HFF-Myc (cell line): ENCODE data around the gene DPH3.
"Not testable (repeated sequence)": the region's sequence is repeated elsewhere in the genome, so short reads cannot be mapped to it uniquely, and the experiment has no call there.

Experiments
- DNase-seq: peaks from one replicate; pipeline ENCODE4 v3.0.0-alpha.2; 2011; ENCODE audit warnings: low read depth; ENCODE audit errors: extremely low read depth
- H3K4me3 ChIP-seq: replicated peaks from 2 replicates; pipeline ENCODE4 v1.5.1; 2011; ENCODE audit warnings: low read depth, mild to moderate bottlenecking, control low read depth, low read length
- TF ChIP-seq, protein P1 (sequence below): IDR thresholded peaks from 2 replicates; pipeline ENCODE4 v1.5.1; 2012; ENCODE audit warnings: mild to moderate bottlenecking, low read depth, low read length, control low read depth; ENCODE audit errors: missing control alignments

Gene DPH3

DNA sequence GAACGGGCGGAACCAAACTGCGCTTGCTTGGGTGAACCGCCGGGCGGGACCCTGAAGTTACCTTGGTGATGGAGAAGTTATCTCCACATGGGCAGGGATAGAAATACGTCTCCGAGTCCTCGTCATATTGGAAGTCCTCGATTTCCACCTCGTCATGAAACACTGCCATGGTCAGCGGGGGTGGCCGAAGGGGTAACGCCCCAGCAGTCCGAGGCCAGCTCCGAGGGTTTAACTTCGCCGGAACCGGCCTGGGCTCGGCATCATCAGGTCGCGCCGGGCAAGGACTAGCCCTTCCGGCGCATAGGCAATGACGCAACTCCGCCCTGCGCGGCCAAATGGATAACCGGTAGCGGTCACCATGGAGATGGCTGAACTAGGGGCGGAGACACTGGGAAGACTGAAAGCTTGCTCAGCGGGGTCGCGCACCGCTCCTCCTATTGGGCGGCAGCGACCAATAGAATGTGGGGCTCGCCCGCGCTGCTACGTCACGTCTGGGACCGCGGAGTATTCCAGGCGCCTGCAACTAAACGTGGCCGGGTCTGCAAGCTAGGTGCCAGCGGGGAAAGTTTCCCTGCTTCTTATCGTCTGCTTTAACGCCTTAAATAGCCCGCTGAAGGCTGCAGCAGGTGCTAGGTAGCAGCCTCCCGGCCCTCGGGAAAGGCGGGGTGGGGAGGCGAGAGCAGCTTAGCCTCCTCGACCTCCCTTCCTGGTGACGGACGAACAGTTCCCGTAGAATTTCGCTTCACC lies at the start of gene DPH3, which contains the start of gene OXNAD1:
TSS of gene DPH3 (minus strand) at position 236 of the 747 bp plus-strand sequence. CDS start at position 169, 67 bp downstream.
TSS of gene OXNAD1 (plus strand) at position 505 of the 747 bp plus-strand sequence. CDS start 5,741 bp downstream, outside the sequence.
- peak within 1 kb of the TSS; percentile 89 for H3K4me3 ChIP-seq
- DNase-seq, result peak; percentile 99
- TF ChIP-seq, protein P1, sequence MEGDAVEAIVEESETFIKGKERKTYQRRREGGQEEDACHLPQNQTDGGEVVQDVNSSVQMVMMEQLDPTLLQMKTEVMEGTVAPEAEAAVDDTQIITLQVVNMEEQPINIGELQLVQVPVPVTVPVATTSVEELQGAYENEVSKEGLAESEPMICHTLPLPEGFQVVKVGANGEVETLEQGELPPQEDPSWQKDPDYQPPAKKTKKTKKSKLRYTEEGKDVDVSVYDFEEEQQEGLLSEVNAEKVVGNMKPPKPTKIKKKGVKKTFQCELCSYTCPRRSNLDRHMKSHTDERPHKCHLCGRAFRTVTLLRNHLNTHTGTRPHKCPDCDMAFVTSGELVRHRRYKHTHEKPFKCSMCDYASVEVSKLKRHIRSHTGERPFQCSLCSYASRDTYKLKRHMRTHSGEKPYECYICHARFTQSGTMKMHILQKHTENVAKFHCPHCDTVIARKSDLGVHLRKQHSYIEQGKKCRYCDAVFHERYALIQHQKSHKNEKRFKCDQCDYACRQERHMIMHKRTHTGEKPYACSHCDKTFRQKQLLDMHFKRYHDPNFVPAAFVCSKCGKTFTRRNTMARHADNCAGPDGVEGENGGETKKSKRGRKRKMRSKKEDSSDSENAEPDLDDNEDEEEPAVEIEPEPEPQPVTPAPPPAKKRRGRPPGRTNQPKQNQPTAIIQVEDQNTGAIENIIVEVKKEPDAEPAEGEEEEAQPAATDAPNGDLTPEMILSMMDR, result no peak

DNA sequence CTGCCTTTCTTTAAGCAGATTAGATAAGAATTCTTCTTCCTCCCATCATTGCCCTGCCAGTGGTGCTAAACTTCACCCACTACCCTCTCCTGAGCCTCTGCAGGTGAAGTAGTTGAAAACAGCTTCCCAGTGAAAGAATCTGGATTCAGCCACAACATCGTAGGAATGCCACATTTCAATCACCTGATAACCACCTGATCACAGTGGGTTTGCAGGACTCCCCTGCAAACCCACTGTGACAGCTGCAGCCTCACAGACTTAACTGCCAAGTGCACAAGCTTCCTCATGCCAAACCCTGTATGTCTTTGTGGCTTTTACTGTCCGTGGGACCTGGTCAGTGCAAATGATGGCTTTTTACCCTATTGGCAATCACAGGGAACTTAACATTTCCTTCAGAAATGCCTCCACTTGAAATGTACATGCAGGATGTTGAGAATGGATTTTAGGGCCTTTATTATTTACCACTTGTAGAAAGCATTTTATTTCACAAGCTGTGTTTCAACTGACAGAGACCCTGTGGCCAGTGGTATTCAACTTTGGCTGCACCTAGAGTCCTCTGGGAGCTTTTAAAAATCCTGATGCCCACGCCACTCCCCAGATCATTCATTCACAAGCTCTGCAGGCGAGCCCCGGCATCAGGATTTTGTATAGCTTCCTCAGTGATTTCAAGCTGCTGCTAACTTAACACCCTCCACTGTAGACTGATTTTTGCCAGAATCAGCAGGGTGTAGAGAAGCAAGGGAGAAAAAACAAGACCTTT lies 49.3 kb upstream of the DPH3 start:
- DNase-seq, result no peak
- TF ChIP-seq, protein P1, result no peak
- H3K4me3 ChIP-seq, result no peak overlapping the region

DNA sequence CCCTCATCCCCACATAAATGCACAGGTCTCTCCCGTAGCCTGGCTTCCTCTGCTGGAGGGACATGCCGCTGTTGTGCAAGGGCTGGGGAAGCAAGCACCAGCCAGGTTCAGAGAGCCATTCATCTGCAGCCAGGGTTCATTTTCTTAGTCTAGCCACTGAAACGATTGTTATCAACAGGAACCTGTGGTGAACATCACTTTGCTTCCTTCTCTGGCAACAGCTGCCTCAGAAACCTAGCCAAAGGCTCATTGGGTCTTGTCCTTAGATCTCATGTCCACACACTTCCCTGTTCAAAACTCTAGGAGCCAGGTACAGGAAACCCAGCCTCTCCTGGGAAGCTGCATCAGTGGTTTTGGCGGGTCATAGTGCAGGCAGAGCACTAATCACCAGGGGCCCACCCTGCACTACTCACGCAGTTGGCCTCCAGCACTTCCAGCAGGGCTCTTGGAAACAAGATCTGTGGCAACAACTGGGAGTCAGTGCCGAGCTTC lies 47.3 kb upstream of the DPH3 start:
- no peak overlapping the region for H3K4me3 ChIP-seq
- TF ChIP-seq, protein P1, result no peak
- no peak for DNase-seq

DNA sequence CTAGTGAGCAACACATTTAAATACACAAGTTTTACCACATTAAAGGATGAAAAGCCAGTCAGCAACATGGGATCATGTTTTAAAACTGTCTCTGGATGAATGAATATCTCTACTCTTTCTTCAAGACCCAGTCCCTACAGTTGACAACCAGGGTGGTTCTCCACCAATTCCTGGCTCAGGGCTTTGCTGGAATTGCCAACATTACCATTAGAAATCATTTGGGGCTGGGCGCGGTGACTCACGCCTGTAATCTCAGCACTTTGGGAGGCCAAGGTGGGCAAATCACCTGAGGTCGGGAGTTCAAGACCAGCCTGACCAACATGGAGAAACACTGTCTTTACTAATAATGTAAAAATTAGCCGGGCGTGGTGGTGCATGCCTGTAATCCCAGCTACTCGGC lies 45.7 kb upstream of the DPH3 start:
- H3K4me3 ChIP-seq, DNase-seq: not testable (repeated sequence)

DNA sequence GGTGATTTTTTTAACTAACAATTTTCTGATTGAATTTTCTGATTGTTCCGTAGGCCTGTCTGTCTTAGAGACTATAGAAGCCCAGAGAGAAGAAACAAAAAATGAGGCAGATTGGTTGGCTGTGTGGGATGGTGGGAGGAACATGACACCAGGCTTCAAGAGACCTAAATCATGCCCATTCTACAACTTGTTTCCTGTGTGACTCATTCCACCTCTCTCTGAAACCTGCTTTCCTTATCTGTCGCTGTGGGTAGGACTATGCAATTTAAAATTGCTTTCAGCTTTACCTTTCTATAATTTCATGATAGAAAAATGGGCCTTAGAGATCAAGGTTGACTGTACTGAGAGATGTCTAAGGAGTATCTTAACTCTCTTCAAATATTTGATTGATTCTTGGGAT lies 44.8 kb upstream of the DPH3 start:
- TF ChIP-seq, protein P1, result no peak
- DNase-seq, result peak; percentile 31
- no peak overlapping the region for H3K4me3 ChIP-seq

DNA sequence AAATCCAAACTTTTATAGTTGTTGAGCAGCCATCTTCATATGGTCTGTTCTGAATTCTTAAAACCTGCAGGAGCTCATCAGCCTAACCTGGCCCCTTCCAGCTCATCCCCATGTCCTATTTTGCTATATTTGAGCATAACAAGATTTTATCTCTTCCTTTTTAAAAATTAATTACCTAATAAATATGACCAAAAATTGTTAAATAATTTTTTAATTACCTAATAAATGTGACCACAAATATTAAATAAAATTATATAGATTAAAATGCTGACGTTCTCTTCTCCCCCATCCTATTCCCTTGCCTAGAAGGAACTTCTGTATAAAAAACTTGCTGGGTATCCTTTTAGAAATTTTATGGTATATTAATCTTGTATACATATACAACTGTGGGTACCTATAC lies 44.0 kb upstream of the DPH3 start:
- TF ChIP-seq, protein P1, result no peak
- DNase-seq, result no peak
- H3K4me3 ChIP-seq, result no peak overlapping the region
